ENCODE data around the gene KIF2C.
"Not testable (repeated sequence)": the region's sequence is repeated elsewhere in the genome, so short reads cannot be mapped to it uniquely, and the experiment has no call there.

Gene KIF2C

DNA sequence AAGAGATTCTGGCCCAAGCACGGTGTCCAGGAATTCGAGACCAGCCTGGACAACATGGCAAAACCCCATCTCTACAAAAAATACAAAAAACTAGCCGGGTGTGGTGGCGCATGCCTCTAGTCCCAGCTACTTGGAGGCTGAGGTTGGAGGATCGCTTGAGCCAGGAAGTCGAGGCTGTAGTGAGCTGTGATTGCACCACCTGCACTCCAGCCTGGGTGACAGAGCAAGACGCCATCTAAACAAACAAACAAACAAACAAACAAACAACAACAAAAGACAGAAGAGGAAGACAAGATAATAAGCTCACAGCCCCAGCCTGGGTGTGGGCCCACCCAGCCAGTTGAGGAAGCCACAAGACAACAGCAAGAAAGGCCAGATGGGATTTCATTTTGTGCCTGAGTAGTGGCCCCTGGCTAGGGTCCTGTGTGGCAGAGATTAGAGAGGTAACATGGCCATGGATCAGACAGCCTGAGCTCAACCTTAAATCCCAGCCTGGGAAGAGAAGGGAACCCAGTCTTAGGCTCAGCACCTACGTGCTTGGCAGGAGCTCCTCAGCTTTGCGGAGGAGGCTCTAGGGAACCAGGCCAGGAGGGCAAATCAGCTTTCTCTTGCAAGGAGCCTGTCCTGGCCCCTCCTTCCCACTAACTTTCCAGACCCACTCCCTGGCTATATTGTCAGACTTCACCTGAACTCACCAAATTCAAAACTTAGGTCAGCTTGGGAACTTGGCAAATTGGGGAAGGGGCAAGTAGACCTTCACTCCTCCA, 53.3 kb downstream of the KIF2C start:
- DNase-seq (ENCODE audit: low read depth in 2 of 2), result no peak

- not testable (repeated sequence) for DNase-seq (ENCODE audit: low read depth in 2 of 2)
These were observed 58.2 kb downstream of the KIF2C start for GRCh38 chr1:44797886-44798285.

DNA sequence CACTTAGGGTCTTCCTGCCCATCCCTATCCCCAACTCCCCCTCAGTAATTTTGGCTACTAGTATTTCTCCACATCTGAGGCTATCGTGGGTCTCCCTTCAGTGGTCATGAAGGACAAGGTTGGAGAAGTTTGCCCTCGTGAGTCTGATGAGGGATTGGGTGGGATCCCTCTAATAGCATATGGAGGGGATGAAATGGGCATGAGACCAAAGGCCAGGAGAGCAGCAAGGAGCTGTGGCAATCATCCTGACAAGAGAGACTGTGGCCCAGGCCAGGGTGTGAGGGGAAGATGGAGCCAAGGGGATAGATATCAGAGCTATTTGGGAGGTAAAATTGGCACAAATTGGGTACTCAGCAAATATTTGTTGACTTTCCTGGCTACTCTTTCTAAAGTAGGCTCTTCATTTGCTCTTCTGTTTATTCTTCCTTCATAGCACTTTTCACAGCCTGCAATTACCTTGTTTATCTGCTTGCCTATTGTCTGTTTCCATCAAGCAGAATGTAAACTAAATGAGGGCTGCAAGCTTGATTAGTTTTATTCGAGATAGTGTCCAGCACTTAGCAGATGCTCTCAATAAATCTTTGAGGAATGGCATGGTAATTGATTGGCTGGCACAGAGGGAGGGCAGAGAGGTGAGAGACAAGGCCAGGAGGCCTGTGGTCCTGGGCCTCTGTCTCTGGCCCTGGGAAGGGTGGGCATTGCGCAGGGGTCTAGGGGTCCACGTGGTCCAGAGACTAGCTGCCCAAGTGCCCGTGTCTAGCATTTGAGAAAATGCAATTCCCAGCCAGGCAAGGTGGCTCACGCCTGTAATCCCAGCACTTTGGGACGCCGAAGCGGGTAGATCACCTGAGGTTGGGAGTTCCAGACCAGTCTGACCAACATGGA, 59.1 kb downstream of the KIF2C start:
- DNase-seq (ENCODE audit: low read depth in 2 of 2), result no peak

- peak; percentile 95 to 98 for DNase-seq (ENCODE audit: low read depth in 2 of 2)
These were observed 60.3 kb downstream of the KIF2C start, which contains the start of gene PLK3 for GRCh38 chr1:44799770-44800584. Gene PLK3, plus strand, starts transcription at chr1:44800377. Its CDS starts 87 bp downstream, at chr1:44800464.

DNA sequence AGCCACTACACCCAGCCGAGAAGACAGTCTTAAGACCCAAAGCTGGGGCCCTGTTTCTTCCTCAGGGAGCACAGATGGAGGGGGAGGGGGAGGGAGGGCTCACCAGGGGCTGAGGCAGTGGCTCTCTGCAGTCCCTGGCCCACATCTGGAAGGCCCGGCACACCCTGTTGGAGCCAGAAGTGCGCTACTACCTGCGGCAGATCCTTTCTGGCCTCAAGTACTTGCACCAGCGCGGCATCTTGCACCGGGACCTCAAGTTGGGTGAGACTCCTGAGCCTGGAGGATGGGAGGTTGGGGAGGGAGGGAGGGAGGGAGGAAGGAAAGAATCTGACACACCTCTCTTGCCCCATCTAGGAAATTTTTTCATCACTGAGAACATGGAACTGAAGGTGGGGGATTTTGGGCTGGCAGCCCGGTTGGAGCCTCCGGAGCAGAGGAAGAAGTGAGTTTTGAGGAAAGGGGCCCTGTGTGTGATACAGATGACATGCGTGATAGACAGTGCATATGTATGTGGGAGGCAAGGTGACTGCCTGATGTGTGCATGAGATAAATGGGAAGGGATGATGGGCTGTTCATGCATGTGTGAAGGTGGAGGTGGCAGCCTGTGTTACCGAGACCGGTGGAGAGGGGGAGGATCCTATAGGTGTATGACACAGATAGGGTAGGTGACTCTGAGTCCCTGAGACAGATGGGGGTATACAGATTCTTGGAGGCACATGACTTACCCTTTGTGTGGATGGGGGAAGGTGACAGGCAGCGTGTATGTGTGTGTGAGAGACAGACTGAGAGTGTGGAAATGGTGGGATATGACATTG, 62.1 kb downstream of the KIF2C start:
- no peak for DNase-seq (ENCODE audit: low read depth in 2 of 2)

DNA sequence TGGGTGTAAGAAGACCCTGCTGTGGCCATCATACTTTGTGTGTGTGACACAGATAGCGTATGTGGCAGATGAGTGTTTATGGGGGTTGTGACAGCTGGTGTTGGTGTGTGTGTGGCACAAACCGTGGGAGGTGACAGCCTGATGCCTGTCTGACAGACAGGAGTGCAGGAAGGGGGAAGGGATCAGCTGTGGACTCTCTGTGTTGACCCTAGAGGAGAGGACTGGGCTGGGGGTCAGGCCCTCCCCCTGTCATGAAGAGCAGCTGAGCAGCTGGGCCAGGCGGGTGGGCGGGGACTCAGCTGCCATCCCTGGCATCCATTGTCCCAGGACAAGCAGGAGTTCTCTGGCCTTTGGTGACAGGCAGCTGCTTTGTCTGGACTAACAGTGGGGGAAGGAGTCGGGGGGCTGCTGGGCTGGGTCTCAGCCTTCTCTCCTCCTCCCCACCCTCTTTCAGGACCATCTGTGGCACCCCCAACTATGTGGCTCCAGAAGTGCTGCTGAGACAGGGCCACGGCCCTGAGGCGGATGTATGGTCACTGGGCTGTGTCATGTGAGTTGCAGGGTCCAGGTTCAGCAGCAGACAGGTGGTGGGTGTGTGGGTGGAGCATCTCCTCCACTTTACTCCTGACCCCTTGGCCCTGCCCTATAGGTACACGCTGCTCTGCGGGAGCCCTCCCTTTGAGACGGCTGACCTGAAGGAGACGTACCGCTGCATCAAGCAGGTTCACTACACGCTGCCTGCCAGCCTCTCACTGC, 62.8 kb downstream of the KIF2C start:
- DNase-seq (ENCODE audit: low read depth in 2 of 2), result no peak

DNA sequence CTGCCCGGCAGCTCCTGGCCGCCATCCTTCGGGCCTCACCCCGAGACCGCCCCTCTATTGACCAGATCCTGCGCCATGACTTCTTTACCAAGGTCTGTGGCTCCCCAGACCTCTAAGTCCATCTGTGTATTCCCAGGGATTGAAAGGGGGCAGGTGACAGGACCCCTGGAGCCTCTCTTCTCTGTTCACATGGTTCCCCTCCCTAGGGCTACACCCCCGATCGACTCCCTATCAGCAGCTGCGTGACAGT, 63.4 kb downstream of the KIF2C start:
- no peak for DNase-seq (ENCODE audit: low read depth in 2 of 2)

DNA sequence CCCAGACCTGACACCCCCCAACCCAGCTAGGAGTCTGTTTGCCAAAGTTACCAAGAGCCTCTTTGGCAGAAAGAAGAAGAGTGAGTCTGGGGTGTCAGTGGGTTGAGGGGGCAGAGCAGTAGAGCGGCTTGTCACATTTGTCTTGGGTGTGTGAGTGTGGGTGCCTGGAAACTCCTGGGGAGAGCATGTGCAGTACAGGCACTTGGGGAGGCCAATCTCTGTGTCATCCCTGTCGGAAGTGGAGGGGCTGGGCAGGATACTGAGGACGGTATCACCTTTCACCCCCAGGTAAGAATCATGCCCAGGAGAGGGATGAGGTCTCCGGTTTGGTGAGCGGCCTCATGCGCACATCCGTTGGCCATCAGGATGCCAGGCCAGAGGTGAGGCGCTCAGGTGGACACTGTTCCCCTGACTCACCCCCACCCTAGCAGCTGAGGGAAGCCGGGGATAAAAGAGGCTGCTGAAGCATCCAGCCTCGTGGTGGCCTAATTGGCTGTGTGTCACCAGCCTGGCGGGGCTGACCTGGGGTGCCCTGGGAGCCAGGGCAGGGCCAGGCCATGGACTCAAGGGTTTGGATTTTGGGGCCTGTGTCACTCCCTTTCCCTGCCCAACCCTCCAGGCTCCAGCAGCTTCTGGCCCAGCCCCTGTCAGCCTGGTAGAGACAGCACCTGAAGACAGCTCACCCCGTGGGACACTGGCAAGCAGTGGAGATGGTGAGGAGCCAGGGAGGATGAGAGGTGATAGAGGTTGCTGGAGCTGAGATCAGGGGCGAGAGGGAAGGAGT, 63.9 kb downstream of the KIF2C start:
- DNase-seq (ENCODE audit: low read depth in 2 of 2), result no peak

- DNase-seq (ENCODE audit: low read depth in 2 of 2), result no peak
These were observed 65.8 kb downstream of the KIF2C start for GRCh38 chr1:44805311-44806024.

- no peak for DNase-seq (ENCODE audit: low read depth in 2 of 2)
These were observed 66.5 kb downstream of the KIF2C start for GRCh38 chr1:44806025-44806703.

GRCh38 chr1:44806704-44807363, 67.2 kb downstream of the KIF2C start, which contains the start of gene DYNLT4:
Gene DYNLT4, minus strand, starts transcription at chr1:44807351. Its CDS starts 683 bp downstream, at chr1:44806668.
- no peak for DNase-seq (ENCODE audit: low read depth in 2 of 2)

DNA sequence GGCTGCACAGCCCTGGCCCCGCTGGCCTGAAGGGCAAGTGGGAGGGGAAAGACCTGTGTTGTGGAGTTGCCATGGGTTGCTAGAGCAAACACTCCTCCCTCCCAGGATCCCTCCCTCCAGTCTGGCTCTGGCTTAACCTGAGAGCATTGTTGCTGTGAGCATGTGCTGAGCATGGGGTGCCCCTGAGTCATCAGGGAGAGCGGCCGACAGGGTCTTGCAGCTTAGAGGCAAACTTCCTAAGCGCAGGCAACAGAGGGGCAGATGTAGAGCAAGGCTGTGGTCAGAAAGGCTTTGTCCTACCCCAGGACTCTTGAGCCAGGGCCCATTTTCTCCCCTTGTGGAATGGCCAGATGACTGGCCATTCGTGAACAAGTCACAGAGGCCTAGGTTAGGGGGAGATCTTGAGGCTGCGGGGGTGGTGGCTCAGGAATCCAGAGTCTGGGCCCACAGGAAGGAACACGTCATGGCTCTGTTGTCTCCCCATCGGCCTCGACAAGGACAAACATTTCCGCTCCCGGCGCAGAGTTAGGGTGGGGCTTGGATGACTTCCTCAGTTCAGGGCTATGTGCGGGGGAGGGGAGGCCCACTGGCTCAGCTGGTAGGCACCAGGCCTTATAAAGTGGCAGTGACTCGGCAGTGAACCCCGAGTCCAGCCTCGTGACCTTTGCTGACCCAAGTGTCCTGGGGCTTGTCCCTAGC, 67.9 kb downstream of the KIF2C start:
- DNase-seq (ENCODE audit: low read depth in 2 of 2), result peak in 1 of 2 donors; percentile 87

GRCh38 chr1:44808063-44808937, 68.7 kb downstream of the KIF2C start, which contains the start of gene BTBD19:
Gene BTBD19, plus strand, starts transcription at chr1:44808523. Its CDS starts 298 bp downstream, at chr1:44808821.
- DNase-seq (ENCODE audit: low read depth in 2 of 2), result no peak

- peak; percentile 63 to 82 for DNase-seq (ENCODE audit: low read depth in 2 of 2)
These were observed 69.6 kb downstream of the KIF2C start for GRCh38 chr1:44808938-44809917.

All from stimulated activated CD4-positive, alpha-beta T cell treated with anti-CD3 and anti-CD28 coated beads, Interleukin-1b, Interleukin-23, amount 100 ng/mL, for 1 hour (primary cell).